ENCODE measurements around the gene MRPS31.
A peak's percentile ranks its signal among the peaks of the same experiment; 100 is the strongest.
"Not testable (repeated sequence)": the region's sequence is repeated elsewhere in the genome, so short reads cannot be mapped to it uniquely, and the experiment has no call there.

Gene MRPS31

GRCh38 chr13:40789275-40790153 lies 18.5 kb upstream of the MRPS31 start, which contains the start of gene SLC25A15:
Gene SLC25A15 (plus strand): TSS chr13:40789611. CDS start chr13:40793227, 3,616 bp downstream.
- DNase-seq: peak; percentile 85

DNA sequence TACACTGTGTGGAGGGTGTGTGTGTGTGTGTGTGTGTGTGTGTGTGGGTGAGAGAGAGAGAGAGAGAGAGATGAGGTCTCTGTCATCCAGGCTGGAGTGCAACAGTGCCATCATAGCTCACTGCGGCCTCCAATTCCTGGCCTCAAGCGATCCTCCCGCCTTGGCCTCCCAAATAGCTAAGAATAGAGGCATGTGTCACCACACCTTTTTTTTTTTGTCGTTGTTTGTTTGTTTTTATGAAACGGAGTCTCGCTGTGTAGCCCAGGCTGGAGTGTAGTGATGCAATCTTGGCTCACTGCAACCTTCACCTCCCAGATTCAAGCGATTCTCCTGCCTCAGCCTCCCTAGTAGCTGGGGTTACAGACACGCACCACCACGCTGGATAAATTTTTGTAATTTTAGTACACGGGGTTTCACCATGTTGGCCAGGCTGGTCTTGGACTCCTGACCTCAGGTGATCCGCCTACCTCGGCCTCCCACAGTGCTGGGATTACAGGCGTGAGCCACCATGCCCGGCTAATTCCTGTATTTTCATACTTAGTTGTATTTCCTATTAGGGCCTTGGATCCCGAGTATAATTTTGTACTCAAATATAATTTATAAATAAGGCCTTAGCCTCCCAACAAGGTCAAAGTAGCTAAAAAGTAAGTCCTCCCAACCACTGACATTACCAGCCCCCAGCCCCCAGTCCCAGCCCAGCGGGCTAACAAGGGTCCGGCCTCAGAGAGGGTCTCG lies 17.7 kb upstream of the MRPS31 start:
- DNase-seq: not testable (repeated sequence)

GRCh38 chr13:40787062-40787461 lies 16.1 kb upstream of the MRPS31 start:
- no peak for DNase-seq

DNA sequence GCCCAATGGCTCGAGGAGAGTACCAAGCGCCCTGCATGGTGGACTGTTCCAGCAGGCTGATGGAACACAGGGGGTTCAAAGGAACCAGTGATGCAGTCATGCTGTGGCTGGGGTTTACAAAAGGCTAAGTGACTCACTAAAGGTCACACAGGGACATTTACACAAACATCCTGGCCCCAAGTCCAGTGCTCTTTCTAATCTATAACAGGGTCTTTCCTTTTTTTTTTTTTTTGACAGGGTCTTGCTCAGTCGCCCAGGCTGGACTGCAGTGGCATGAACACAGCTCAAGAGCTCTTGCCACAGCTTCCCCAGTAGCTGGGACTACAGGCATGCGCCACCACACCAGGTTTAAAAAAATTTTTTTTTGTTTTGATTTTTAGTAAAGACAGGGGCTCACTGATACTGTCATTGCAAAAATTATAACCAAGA lies 15.6 kb upstream of the MRPS31 start:
- peak; percentile 56 for DNase-seq

DNA sequence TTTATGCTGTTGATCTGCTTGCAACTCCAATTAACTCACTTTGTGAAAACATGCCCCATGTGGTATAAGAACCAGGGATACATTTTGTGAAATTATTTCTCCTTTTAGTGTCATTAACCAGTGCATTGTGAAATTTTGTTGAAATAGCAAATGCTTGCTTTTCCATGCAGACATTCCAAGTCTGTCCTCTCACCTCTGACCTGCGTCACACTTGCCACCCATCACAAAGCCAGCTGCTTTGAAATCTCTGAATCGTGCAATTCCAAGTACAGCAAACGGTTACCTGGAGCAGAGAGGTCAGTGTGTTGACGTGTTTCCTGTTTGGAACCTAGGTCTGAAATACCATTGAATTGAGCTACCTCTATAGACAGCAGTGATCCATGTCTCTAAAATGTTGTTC lies 13.6 kb upstream of the MRPS31 start:
- DNase-seq: no peak

GRCh38 chr13:40782971-40783370 lies 12.0 kb upstream of the MRPS31 start:
- DNase-seq: not testable (repeated sequence)

DNA sequence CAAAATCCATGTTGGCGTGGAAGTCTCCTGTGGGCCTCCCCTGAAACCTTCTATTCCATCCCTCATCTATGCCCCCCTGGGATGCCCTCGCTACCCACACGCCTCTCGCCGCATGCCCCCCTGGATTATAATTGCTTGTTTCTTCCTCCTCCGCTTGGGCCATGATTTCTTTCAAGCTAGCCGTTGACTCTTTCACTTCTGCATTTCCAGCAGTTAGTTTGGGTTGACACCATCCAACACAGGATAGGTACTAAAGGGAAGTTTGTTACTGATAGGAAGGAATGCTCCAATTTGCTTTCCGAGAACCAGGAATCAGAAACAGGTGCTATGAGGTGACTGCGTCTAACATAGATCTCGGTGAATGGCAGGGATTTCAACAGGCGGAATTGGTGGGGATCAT lies 10.7 kb upstream of the MRPS31 start:
- DNase-seq: peak; percentile 56

DNA sequence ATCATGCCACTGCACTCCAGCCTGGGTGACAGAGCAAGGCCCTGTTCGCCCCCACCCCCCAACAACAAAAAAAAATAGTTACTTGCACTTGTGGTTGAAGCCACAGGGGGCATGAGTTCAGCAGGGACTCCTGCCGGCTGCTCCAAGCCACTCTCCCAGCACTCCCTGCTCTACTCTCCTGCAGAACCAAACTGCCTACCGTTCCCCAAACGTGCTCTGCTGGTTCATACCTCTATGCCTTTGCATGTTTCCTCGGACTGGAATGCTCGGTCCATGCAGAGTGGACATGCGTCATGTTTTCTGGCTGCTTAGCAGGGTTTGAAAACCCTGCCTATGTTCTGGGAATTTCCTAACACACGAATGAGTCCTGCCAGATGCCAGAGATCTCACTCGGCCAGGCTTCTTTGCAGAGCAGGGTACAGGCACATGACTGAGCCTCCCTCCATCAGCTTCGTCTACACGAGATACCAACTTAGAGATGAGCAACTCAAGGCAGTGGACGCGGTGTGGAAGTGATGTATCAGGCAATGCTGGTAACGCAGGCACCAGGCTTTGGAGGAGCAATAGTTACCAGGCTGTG lies 9.9 kb upstream of the MRPS31 start:
- no peak for DNase-seq

DNA sequence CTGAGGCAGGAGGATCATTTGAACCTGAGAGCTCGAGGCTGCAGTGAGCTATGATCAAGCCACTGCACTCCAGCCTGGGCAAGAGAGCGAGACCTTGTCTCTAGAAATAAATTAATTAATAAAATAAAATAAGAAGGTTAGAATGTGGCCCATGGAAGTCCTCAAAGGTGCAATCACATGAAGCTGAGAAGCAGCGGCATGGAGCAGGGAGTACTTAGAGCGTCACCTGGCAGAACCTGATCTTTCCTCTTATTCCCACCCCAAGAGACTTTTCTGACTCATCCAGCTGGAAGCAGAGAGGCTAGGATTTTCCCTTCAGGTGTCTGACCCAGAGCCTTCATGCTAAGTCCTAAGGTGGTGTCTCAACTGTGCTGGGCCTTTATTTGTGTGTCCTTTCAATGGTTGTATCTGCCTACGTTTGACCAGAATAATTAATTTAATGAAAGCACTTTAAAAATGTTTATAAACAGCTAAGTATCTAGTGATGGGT lies 8.9 kb upstream of the MRPS31 start:
- no peak for DNase-seq

DNA sequence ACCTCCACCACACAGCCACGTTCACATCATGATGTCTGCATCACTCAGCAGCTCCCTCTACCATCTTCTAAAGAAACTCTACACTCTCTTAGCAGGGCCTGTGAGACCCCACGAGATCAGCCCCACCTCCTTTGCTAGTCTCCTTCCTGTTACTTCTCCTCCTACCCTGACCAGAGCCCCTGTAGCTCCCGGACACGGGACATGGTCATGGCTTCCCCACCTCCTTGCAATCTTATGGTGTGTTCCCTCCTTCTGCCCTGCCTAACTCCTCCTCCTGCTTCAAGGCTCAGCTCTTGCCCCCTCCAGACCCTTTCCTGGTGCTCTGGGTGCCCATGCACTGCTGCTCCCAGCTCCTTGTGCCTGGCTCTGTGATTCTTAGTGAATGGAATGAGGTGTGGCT lies 8.1 kb upstream of the MRPS31 start:
- no peak for DNase-seq

GRCh38 chr13:40777809-40778175 lies 6.8 kb upstream of the MRPS31 start:
- no peak for DNase-seq

- peak; percentile 52 for DNase-seq
These were observed 6.3 kb upstream of the MRPS31 start for GRCh38 chr13:40777166-40777808.

DNA sequence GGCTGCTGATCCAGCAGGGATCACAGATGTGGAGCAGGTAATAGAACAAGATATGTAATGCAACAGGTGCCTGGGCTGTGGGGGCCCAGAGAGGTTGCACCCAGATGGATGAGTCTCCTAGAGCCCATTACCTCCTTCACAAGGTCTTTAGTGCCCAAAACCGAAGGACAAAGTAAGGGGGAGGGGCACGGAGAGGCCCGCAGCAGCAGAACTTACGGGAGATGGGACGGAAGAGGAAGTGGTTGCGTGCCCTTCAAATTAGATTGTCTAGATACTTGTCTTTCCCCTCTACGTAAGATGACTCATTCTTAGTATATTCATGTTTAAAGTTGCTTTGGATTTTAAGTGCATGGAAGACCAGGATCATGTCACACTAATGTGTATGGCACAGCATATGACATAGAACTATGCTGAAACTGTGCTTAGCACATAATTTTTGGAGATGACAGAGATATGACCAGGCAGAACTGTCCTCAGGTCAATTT lies 5.7 kb upstream of the MRPS31 start:
- DNase-seq: peak; percentile 75

- DNase-seq: no peak
These were observed 5.2 kb upstream of the MRPS31 start for GRCh38 chr13:40776232-40776631.

- DNase-seq: no peak
These were observed 3.7 kb upstream of the MRPS31 start for GRCh38 chr13:40774672-40775071.

DNA sequence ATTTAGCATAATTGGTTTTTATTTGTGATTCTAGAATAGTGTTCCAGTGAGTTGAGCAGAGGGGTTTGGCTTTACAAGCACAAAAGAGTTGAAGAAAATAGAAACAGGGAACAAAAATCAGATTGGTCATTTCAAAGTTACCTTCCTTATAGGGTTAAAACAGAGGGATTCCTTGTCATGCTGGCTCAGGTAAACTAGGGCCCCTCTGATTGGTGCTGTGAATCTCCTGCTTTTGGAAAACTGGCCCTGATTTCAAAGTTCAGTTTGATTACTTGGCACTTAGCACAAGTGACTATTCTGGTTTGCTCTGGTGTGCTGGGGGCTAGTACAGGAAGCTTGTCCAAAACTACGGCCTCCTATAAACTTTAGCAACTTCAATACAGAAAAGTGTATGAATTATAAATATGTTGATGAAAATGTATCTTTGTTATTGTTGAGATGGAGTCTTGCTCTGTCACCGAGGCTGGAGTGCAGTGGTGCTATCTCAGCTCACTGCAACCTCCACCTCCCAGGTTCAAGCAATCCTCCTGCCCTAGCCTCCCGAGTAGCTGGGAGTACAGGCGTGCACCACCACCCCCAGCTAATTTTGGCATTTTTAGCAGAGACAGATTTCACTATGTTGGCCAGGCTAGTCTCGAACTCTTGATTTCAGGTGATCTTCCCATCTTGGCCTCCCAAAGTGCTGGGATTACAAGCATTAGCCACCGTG lies 1.9 kb upstream of the MRPS31 start:
- DNase-seq: no peak

DNA sequence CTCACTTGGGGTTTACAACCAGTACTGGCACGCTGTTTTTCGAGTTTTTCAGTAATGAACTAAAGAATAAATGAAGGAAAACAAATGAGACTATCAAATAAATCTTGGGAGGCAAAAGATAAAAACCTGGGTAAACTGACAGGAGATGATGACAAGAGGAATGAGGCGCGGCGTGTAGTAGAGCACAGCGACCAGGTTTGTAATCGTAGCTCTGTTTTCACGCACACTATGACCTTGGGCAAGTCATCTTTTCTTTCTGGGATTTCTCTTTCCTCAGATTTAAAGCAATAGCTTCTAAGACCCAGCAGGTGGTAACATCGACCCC lies 419 bp downstream of the MRPS31 start:
- DNase-seq: no peak

DNA sequence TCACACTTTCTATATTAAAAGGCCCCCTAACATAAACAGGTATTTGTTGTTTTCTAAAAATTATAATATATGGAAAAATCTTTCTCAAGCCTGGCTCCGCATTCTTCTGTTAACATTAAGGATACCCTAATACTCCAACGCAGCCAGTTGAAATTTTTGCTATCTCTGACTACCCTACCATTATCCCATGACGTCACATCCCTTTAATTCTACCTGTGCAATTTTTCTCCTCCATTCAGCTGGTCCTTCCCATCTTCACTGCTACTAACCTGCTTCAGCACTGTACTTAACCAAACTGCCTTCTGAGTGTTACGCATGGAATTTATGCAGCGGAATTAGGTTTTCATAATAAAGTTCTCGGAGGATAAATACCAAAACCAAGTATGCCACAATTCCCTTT lies 1.0 kb downstream of the MRPS31 start:
- DNase-seq: no peak

- no peak for DNase-seq
These were observed 5.4 kb downstream of the MRPS31 start for GRCh38 chr13:40765602-40766001.

GRCh38 chr13:40764587-40765403 lies 6.2 kb downstream of the MRPS31 start:
- no peak for DNase-seq

GRCh38 chr13:40762849-40763248 lies 8.1 kb downstream of the MRPS31 start:
- no peak for DNase-seq

Measured in suppressor macrophage treated with lipopolysaccharide for 4 hours (primary cell).